Renal cortical epithelial cell (primary cell): ENCODE results near the gene OR2T6. TPM values are rescaled to one million over a fixed set of nuclear protein-coding genes. Genes with fewer than 3 reads are reported as not detected.
"Not testable (repeated sequence)": the region's sequence is repeated elsewhere in the genome, so short reads cannot be mapped to it uniquely, and the experiment has no call there.

Experiments used
- DNase-seq: peaks from one replicate; pipeline ENCODE4 v3.0.0-alpha.2; 2011; ENCODE audit warnings: low read depth
- total RNA-seq: library from RNA; depleted of rRNA; stranded (reverse); fragments of >200 nt; gene quantifications from 2 replicates; pipeline ENCODE4 v1.2.3, GENCODE V29; 2014

The OR2T6 gene
- total RNA-seq, 1 donor from 2014 or later = not detected

DNA sequence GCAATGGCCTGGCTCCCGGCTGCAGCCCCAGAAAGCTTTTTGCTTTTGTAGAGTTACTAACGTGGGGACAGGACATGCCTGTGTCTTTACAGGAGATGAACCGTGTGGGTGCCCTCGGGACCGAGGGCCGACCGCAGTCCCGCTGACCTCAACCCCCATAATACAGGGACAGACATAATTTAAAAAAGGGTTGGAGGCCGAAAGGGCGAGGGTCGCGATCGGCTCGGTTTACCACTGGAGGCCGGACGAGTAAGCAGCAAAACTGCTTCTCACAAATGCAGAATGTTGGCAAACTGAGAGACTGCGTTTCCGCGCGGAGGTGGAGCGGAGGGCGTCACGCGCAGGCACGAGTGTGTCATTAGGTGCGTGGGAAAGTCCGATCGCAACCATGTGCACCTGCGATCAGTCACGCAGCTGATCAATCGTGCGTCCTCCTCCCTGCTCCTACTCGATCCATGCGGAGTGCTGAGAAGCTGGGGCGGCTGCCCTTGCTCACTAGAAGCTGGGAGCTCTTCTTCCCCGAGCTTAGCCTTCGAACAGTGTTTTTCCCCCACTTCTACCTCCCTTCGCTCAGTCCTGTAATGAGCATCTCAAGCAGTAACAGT lies 58.4 kb downstream of the OR2T6 start:
- DNase-seq = not testable (repeated sequence)

DNA sequence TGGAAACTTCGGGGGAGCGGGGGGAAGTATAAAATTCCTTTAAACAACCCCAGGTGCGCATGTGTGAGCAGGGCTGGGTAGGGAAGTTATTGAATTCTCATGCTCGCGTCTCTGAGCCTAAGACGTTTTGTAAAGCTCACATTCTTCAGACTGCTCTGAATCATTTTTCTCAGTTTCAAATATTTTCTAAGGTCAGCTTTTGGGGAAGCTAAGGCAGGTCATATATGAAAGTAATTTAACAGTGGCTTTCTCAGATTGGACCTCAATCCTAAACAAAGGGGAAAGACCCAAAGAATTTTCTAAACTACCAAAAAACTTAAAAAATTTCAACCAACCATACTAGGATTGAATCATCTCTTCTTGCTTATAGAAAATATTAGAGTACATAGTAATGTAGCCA lies 59.4 kb downstream of the OR2T6 start:
- not testable (repeated sequence) for DNase-seq

DNA sequence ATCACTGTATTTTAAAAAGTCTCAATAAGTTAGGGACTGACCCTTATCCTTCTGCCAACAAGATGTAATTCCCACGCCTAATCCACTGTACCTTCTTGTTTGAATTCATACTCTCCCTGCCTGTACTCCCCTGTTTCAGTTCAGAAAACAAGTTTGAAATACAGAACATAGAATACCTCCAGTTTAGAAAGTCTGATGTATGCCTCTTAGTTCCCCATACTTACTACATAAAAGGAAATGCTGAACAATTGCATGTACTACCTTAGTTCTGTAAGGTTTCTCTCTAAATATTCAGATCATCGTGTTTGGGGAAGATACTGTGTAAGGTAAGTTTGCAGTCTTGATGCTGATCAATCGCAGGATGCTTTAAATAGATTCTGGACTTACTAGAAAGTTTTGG lies 60.8 kb downstream of the OR2T6 start:
- not testable (repeated sequence) for DNase-seq

DNA sequence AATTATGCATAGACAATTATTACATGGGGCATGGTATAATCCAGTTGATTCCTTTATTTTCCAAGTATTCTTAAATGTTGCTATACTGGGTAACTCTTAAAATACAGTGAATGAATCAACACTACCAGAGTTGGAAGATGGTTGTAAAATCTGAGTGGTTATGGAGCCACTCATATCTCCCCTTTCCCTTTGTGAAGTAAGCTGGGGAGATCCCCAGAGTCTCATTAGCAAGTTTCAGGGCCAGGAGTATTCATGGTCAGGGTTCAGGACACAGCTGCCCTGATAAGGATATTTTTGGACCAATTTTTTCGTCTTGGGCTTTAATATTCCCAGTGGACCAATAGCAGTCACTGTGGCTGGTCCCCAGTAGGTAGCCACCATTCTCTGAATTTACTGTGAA lies 63.1 kb downstream of the OR2T6 start:
- DNase-seq = not testable (repeated sequence)

DNA sequence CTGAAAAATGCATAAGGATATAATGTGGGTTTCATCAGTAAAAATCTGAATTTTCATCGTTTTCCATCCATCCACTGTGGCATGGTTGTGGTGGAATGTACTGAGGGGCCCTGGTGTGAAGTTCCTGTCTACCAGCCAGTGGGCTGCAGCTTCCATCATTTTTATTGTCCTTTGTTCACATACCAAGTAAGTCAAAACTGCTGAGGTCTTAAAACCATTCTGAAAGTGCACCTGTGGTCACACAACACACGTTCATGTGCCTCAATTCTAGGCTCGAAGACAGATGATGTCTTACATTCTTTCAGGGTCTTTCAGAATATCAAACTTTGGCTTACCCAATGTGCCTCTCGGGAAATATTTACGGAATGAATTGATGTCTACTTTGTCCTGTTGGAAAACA lies 63.7 kb downstream of the OR2T6 start:
- DNase-seq = not testable (repeated sequence)

Other genes starting within 250 kb of the OR2T6 start
- not detected in 2 replicates for gene OR2M5, start 230.6 kb upstream of the OR2T6 start, total RNA-seq
- not detected in 2 replicates for gene OR2M2, start 200.9 kb upstream of the OR2T6 start, total RNA-seq
- not detected in 2 replicates for gene OR2M3, start 178.5 kb upstream of the OR2T6 start, total RNA-seq
- gene OR2M4, start 144.3 kb upstream of the OR2T6 start, total RNA-seq = not detected in 2 replicates
- gene OR2T33, start 97.8 kb upstream of the OR2T6 start, total RNA-seq = not detected in 2 replicates
- not detected in 2 replicates for gene OR2T12, start 72.3 kb upstream of the OR2T6 start, total RNA-seq
- gene OR2M7, start 51.2 kb upstream of the OR2T6 start, total RNA-seq = not detected in 2 replicates
- gene OR14C36, start 27.0 kb upstream of the OR2T6 start, total RNA-seq = not detected in 2 replicates
- not detected in 2 replicates for gene OR2T4, start 14.1 kb upstream of the OR2T6 start, total RNA-seq
- not detected in 2 replicates for gene OR2T1, start 27.3 kb downstream of the OR2T6 start, total RNA-seq
- not detected in 2 replicates for gene OR2T2, start 69.9 kb downstream of the OR2T6 start, total RNA-seq
- not detected in 2 replicates for gene OR2T3, start 97.6 kb downstream of the OR2T6 start, total RNA-seq
- gene OR2T5, start 112.8 kb downstream of the OR2T6 start, total RNA-seq = not detected in 2 replicates
- gene OR2G6, start 132.3 kb downstream of the OR2T6 start, total RNA-seq = 0.05 TPM in 1 of 2 replicates, not detected in the other
- 0.10 TPM in 1 of 2 replicates, not detected in the other for gene OR2T29, start 187.0 kb downstream of the OR2T6 start, total RNA-seq
- not detected in 2 replicates for gene OR2T34, start 199.0 kb downstream of the OR2T6 start, total RNA-seq
- gene OR2T10, start 222.0 kb downstream of the OR2T6 start, total RNA-seq = 0.20 TPM in 1 of 2 replicates, not detected in the other